MM.1S (cell line): Measurements from ENCODE around the gene PARVA.

ENCODE experiments used
- EZH2 ChIP-seq: fragments of 300-600 bp; sonication (generic); optimal IDR thresholded peaks from 2 replicates; pipeline ENCODE3; 2017; ENCODE audit warnings: low read depth, mild to moderate bottlenecking, antibody characterized with exemption, low read length, mixed read lengths
- TF ChIP-seq, protein P1 (sequence below): fragments of 300-600 bp; sonication (generic); IDR thresholded peaks from 2 replicates; pipeline ENCODE4 v1.5.1; 2016; ENCODE audit warnings: antibody characterized with exemption, low read length, mixed read lengths

GRCh38 chr11:12409621-12410005 is 32.2 kb downstream of the PARVA start:
- TF ChIP-seq, protein P1, sequence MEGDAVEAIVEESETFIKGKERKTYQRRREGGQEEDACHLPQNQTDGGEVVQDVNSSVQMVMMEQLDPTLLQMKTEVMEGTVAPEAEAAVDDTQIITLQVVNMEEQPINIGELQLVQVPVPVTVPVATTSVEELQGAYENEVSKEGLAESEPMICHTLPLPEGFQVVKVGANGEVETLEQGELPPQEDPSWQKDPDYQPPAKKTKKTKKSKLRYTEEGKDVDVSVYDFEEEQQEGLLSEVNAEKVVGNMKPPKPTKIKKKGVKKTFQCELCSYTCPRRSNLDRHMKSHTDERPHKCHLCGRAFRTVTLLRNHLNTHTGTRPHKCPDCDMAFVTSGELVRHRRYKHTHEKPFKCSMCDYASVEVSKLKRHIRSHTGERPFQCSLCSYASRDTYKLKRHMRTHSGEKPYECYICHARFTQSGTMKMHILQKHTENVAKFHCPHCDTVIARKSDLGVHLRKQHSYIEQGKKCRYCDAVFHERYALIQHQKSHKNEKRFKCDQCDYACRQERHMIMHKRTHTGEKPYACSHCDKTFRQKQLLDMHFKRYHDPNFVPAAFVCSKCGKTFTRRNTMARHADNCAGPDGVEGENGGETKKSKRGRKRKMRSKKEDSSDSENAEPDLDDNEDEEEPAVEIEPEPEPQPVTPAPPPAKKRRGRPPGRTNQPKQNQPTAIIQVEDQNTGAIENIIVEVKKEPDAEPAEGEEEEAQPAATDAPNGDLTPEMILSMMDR = no peak; the same call in 1 of the 2 replicates
- no peak for TF ChIP-seq EZH2
